ENCODE measurements around the gene NCAPH2.
"Not testable (repeated sequence)": the region's sequence is repeated elsewhere in the genome, so short reads cannot be mapped to it uniquely, and the experiment has no call there.

Gene NCAPH2

GRCh38 chr22:50528682-50529415 is 20.8 kb downstream of the NCAPH2 start:
- in situ Hi-C loops (cut with MboI; ENCODE audit: low sequenced_read_pairs): no loop called here

GRCh38 chr22:50529416-50529896 is 21.4 kb downstream of the NCAPH2 start:
- in situ Hi-C loops (cut with MboI; ENCODE audit: low sequenced_read_pairs): no loop called here

GRCh38 chr22:50529897-50530579 is 22.0 kb downstream of the NCAPH2 start, which contains the start of gene TYMP:
TYMP (minus strand) TSS chr22:50530012; CDS start chr22:50529709, 303 bp downstream.
- in situ Hi-C loops (cut with MboI; ENCODE audit: low sequenced_read_pairs): no loop called here

GRCh38 chr22:50530580-50530876 is 22.5 kb downstream of the NCAPH2 start:
- in situ Hi-C loops (cut with MboI; ENCODE audit: low sequenced_read_pairs): no loop called here

- in situ Hi-C loops (cut with MboI; ENCODE audit: low sequenced_read_pairs): no loop called here
Observed at GRCh38 chr22:50530877-50531545, 23.0 kb downstream of the NCAPH2 start.

- in situ Hi-C loops (cut with MboI; ENCODE audit: low sequenced_read_pairs): no loop called here
Observed at GRCh38 chr22:50531546-50531961, 23.5 kb downstream of the NCAPH2 start.

GRCh38 chr22:50531962-50532674 is 24.1 kb downstream of the NCAPH2 start:
- in situ Hi-C loops (cut with MboI; ENCODE audit: low sequenced_read_pairs): no loop called here

- in situ Hi-C loops (cut with MboI; ENCODE audit: low sequenced_read_pairs): no loop called here
Observed at GRCh38 chr22:50532824-50533796, 25.1 kb downstream of the NCAPH2 start.

GRCh38 chr22:50533856-50534711 is 26.1 kb downstream of the NCAPH2 start:
- in situ Hi-C loops (cut with MboI; ENCODE audit: low sequenced_read_pairs): not testable (repeated sequence)

- in situ Hi-C loops (cut with MboI; ENCODE audit: low sequenced_read_pairs): no loop called here
Observed at GRCh38 chr22:50535113-50535512, 27.1 kb downstream of the NCAPH2 start.

- in situ Hi-C loops (cut with MboI; ENCODE audit: low sequenced_read_pairs): no loop called here
Observed at GRCh38 chr22:50536226-50536625, 28.2 kb downstream of the NCAPH2 start.

- in situ Hi-C loops (cut with MboI; ENCODE audit: low sequenced_read_pairs): no loop called here
Observed at GRCh38 chr22:50537765-50538164, 29.7 kb downstream of the NCAPH2 start.

- in situ Hi-C loops (cut with MboI; ENCODE audit: low sequenced_read_pairs): no loop called here
Observed at GRCh38 chr22:50540381-50540780, 32.4 kb downstream of the NCAPH2 start.

- in situ Hi-C loops (cut with MboI; ENCODE audit: low sequenced_read_pairs): not testable (repeated sequence)
Observed at GRCh38 chr22:50541667-50542026, 33.6 kb downstream of the NCAPH2 start.

- in situ Hi-C loops (cut with MboI; ENCODE audit: low sequenced_read_pairs): no loop called here
Observed at GRCh38 chr22:50542416-50542927, 34.4 kb downstream of the NCAPH2 start.

GRCh38 chr22:50544078-50544745 is 36.2 kb downstream of the NCAPH2 start:
- in situ Hi-C loops (cut with MboI; ENCODE audit: low sequenced_read_pairs): no loop called here

GRCh38 chr22:50544746-50545253 is 36.8 kb downstream of the NCAPH2 start:
- in situ Hi-C loops (cut with MboI; ENCODE audit: low sequenced_read_pairs): no loop called here

Data from HL-60/S4 treated with retinoic acid at 250 ng/mL for 4 days and 3 days (cell line).